Hematopoietic multipotent progenitor cell treated with erythropoietin and hydrocortisone succinate and interleukin-3 and kit ligand, for 8 days (in vitro differentiated cells): ENCODE data around the gene SMC3.
"Not testable (repeated sequence)": the region's sequence is repeated elsewhere in the genome, so short reads cannot be mapped to it uniquely, and the experiment has no call there.

Source experiments
- DNase-seq: peaks from one replicate; pipeline ENCODE4 v3.0.0-alpha.2; 2015

SMC3 gene

GRCh38 chr10:110628161-110628560, 60.7 kb downstream of the SMC3 start:
- no peak for DNase-seq

- DNase-seq = no peak
Observed at GRCh38 chr10:110629680-110630191, 62.2 kb downstream of the SMC3 start.

- no peak for DNase-seq
Observed at GRCh38 chr10:110631934-110632333, 64.4 kb downstream of the SMC3 start.

- no peak for DNase-seq
Observed at GRCh38 chr10:110632591-110633215, 65.2 kb downstream of the SMC3 start.

- DNase-seq = no peak
Observed at GRCh38 chr10:110634527-110635209, 67.2 kb downstream of the SMC3 start.

GRCh38 chr10:110636572-110636931, 69.1 kb downstream of the SMC3 start:
- no peak for DNase-seq

- no peak for DNase-seq
Observed at GRCh38 chr10:110636932-110637557, 69.5 kb downstream of the SMC3 start.

- DNase-seq = no peak
Observed at GRCh38 chr10:110637558-110638053, 70.1 kb downstream of the SMC3 start.

GRCh38 chr10:110638319-110638718, 70.8 kb downstream of the SMC3 start:
- no peak for DNase-seq

- DNase-seq = not testable (repeated sequence)
Observed at GRCh38 chr10:110639046-110639445, 71.6 kb downstream of the SMC3 start.

GRCh38 chr10:110639858-110640257, 72.4 kb downstream of the SMC3 start:
- not testable (repeated sequence) for DNase-seq

- no peak for DNase-seq
Observed at GRCh38 chr10:110641256-110641655, 73.8 kb downstream of the SMC3 start.

GRCh38 chr10:110642204-110643034, 74.9 kb downstream of the SMC3 start:
- no peak for DNase-seq

GRCh38 chr10:110643035-110643652, 75.6 kb downstream of the SMC3 start:
- no peak for DNase-seq

- DNase-seq = no peak
Observed at GRCh38 chr10:110643653-110644597, 76.4 kb downstream of the SMC3 start, which contains the start of gene RBM20. TSS of gene RBM20 (plus strand) at chr10:110644336. CDS start at chr10:110644455, 119 bp downstream.

- no peak for DNase-seq
Observed at GRCh38 chr10:110644598-110645462, 77.3 kb downstream of the SMC3 start.

GRCh38 chr10:110646417-110647135, 79.1 kb downstream of the SMC3 start:
- DNase-seq = no peak

- no peak for DNase-seq
Observed at GRCh38 chr10:110647136-110647430, 79.6 kb downstream of the SMC3 start.

- no peak for DNase-seq
Observed at GRCh38 chr10:110648692-110649346, 81.3 kb downstream of the SMC3 start.
